OCI-LY1 (cell line): ENCODE data around the gene NCAPG2.

Experiments
- H2AFZ ChIP-seq: fragments of 200-600 bp; sonication (generic), shearing (Covaris generic); 2 replicates; pipeline ENCODE4 v1.6.0; 2014; ENCODE audit warnings: antibody characterized with exemption, mild to moderate bottlenecking, low read length
- H3F3A ChIP-seq: fragments of 200-600 bp; sonication (generic), shearing (Covaris generic); 2 replicates; pipeline ENCODE4 v1.6.0; 2014; ENCODE audit warnings: mild to moderate bottlenecking, antibody characterized with exemption, low read length, moderate library complexity; ENCODE audit not compliant: insufficient read depth
- H3K27ac ChIP-seq: fragments of 200-600 bp; sonication (generic); 2 replicates; pipeline ENCODE4 v1.5.1; 2014; ENCODE audit warnings: low read length, mixed run types, mild to moderate bottlenecking, low read depth; ENCODE audit not compliant: poor library complexity, severe bottlenecking
- H3K27me3 ChIP-seq: fragments of 200-600 bp; sonication (generic); 2 replicates; pipeline ENCODE4 v1.6.0; 2014; ENCODE audit warnings: antibody characterized with exemption, mild to moderate bottlenecking, low read length, moderate library complexity; ENCODE audit not compliant: insufficient read depth
- H3K36me3 ChIP-seq: fragments of 200-600 bp; sonication (generic); 2 replicates; pipeline ENCODE4 v1.6.1; 2014; ENCODE audit warnings: mild to moderate bottlenecking, antibody characterized with exemption, low read length, moderate library complexity, mixed read lengths; ENCODE audit not compliant: insufficient read depth
- H3K4me1 ChIP-seq: fragments of 200-600 bp; sonication (generic); 2 replicates; pipeline ENCODE4 v1.5.1; 2014; ENCODE audit warnings: mild to moderate bottlenecking, low read length, moderate library complexity; ENCODE audit not compliant: insufficient read depth, severe bottlenecking
- H3K4me2 ChIP-seq: fragments of 200-600 bp; sonication (generic), shearing (Covaris generic); 2 replicates; pipeline ENCODE4 v1.6.1; 2014; ENCODE audit warnings: low read length
- H3K4me3 ChIP-seq: fragments of 200-600 bp; sonication (generic); 2 replicates; pipeline ENCODE4 v1.5.1; 2014; ENCODE audit warnings: low read length, low read depth, mild to moderate bottlenecking, mixed read lengths; ENCODE audit not compliant: poor library complexity, severe bottlenecking
- H3K79me2 ChIP-seq: fragments of 200-600 bp; shearing (Covaris generic); 2 replicates; pipeline ENCODE4 v1.6.1; 2016; ENCODE audit warnings: mixed run types, low read length, mixed read lengths; ENCODE audit not compliant: insufficient read depth
- H3K9ac ChIP-seq: fragments of 200-600 bp; sonication (generic), shearing (Covaris generic); 2 replicates; pipeline ENCODE4 v1.6.1; 2014; ENCODE audit warnings: mild to moderate bottlenecking, low read length, mixed read lengths
- H3K9me2 ChIP-seq: fragments of 200-600 bp; sonication (generic), shearing (Covaris generic); 2 replicates; pipeline ENCODE4 v1.6.1; 2014; ENCODE audit warnings: low read depth, mild to moderate bottlenecking, low read length, mixed read lengths
- H3K9me3 ChIP-seq: fragments of 200-600 bp; shearing (Covaris generic); 2 replicates; pipeline ENCODE4 v1.6.1; 2014; ENCODE audit warnings: low read length, mixed read lengths
- H4K20me1 ChIP-seq: fragments of 200-600 bp; sonication (generic), shearing (Covaris generic); 2 replicates; pipeline ENCODE4 v1.6.0; 2016; ENCODE audit warnings: mild to moderate bottlenecking, low read length; ENCODE audit not compliant: insufficient read depth
- CTCF ChIP-seq: fragments of 200-600 bp; sonication (generic), shearing (Covaris generic); IDR thresholded peaks from 2 replicates; pipeline ENCODE4 v1.5.1; 2017; ENCODE audit warnings: mild to moderate bottlenecking, antibody characterized with exemption, low read length, moderate library complexity, mixed read lengths
- EZH2 ChIP-seq: fragments of 200-600 bp; sonication (generic), shearing (Covaris generic); IDR thresholded peaks from 2 replicates; pipeline ENCODE4 v1.8.0; 2017; ENCODE audit warnings: borderline replicate concordance, mixed run types, mild to moderate bottlenecking, antibody characterized with exemption, low read length, moderate library complexity, mixed read lengths

The NCAPG2 gene

GRCh38 chr7:158662610-158663427, 41.8 kb downstream of the NCAPG2 start:
- Histone ChIP-seq H3K36me3 (peaks cover 76% of the 10 kb centered on the region), H3K9me3 (no peaks in the 10 kb centered on the region; the same call in 1 of the 2 replicates), H3K4me3 (no peak overlapping the region), H3K4me2 (no peak overlapping the region), H3K9me2 (no peaks in the 10 kb centered on the region), H3K27ac (no peak overlapping the region), H3K9ac (no peak overlapping the region), H3K79me2 (no peaks in the 10 kb centered on the region), H3K4me1 (no peaks in the 10 kb centered on the region), H3K27me3 (no peaks in the 10 kb centered on the region), H2AFZ (no peak overlapping the region), H4K20me1 (no peaks in the 10 kb centered on the region), H3F3A (no peaks in the 10 kb centered on the region)
- TF ChIP-seq EZH2 (no peak), CTCF (no peak)

GRCh38 chr7:158658475-158658874, 46.1 kb downstream of the NCAPG2 start:
- H3K27me3 ChIP-seq, result no peaks in the 10 kb centered on the region
- no peaks in the 10 kb centered on the region for H3K9me2 ChIP-seq
- H4K20me1 ChIP-seq, result no peaks in the 10 kb centered on the region
- H3K27ac ChIP-seq, result no peak overlapping the region
- no peaks in the 10 kb centered on the region for H3K79me2 ChIP-seq
- no peak overlapping the region for H3K4me3 ChIP-seq
- no peaks in the 10 kb centered on the region for H3K4me1 ChIP-seq
- H2AFZ ChIP-seq, result no peak overlapping the region
- H3K9ac ChIP-seq, result no peak overlapping the region
- H3F3A ChIP-seq, result no peaks in the 10 kb centered on the region
- peaks cover 87% of the 10 kb centered on the region for H3K36me3 ChIP-seq
- TF ChIP-seq CTCF (no peak), EZH2 (no peak)
- H3K4me2 ChIP-seq, result no peak overlapping the region
- H3K9me3 ChIP-seq, result no peaks in the 10 kb centered on the region; the same call in 1 of the 2 replicates

- Histone ChIP-seq H3K9me3 (no peaks in the 10 kb centered on the region; the same call in 1 of the 2 replicates), H3K4me3 (no peak overlapping the region), H4K20me1 (no peaks in the 10 kb centered on the region), H3F3A (no peaks in the 10 kb centered on the region), H3K27ac (no peak overlapping the region), H3K9me2 (no peaks in the 10 kb centered on the region), H3K27me3 (no peaks in the 10 kb centered on the region), H3K36me3 (peaks cover 85% of the 10 kb centered on the region), H3K79me2 (no peaks in the 10 kb centered on the region), H2AFZ (no peak overlapping the region), H3K4me2 (no peak overlapping the region), H3K4me1 (no peaks in the 10 kb centered on the region), H3K9ac (no peak overlapping the region)
- TF ChIP-seq CTCF, result no peak
- no peak for TF ChIP-seq EZH2
These were observed 47.3 kb downstream of the NCAPG2 start for GRCh38 chr7:158657189-158657746.
